Measurements from ENCODE around the gene TTLL5. TPM values are rescaled to one million over a fixed set of nuclear protein-coding genes. Genes with fewer than 3 reads are reported as not detected.
"Not testable (repeated sequence)": the region's sequence is repeated elsewhere in the genome, so short reads cannot be mapped to it uniquely, and the experiment has no call there.

Gene TTLL5
- total RNA-seq, 1 donor from 2014 or later: 45.2 TPM

DNA sequence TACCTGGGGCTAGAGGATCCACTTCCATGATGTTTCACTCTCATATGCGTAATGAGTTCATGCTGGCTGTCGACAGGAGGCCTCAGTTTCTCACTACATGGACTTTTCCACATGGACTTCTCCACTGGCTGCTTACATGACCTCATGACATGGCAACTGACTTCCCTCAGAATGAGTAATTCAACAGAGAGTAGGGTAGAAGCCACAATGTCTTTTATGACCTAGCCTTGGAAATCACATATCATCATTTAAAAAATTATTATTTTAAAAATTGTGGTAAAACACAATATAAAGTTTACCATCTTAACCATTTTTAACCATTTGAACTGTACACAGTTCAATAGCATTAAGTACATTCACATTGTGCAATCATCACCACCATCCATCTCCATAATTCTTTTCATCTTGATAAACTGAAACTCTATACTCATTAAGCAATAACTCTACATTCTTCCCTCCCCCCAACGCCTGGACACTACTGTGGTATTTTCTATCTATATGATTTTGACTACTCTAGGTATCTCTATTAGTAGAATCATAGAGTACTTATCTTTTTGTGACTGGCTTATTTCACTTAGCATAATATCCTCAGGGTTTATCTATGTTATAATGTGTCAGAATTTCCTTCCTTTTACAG lies 176.2 kb downstream of the TTLL5 start:
- peaks cover 16% of the 10 kb centered on the region for H3K36me3 Mint-ChIP-seq
- TF ChIP-seq, protein P1, sequence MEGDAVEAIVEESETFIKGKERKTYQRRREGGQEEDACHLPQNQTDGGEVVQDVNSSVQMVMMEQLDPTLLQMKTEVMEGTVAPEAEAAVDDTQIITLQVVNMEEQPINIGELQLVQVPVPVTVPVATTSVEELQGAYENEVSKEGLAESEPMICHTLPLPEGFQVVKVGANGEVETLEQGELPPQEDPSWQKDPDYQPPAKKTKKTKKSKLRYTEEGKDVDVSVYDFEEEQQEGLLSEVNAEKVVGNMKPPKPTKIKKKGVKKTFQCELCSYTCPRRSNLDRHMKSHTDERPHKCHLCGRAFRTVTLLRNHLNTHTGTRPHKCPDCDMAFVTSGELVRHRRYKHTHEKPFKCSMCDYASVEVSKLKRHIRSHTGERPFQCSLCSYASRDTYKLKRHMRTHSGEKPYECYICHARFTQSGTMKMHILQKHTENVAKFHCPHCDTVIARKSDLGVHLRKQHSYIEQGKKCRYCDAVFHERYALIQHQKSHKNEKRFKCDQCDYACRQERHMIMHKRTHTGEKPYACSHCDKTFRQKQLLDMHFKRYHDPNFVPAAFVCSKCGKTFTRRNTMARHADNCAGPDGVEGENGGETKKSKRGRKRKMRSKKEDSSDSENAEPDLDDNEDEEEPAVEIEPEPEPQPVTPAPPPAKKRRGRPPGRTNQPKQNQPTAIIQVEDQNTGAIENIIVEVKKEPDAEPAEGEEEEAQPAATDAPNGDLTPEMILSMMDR (IDR thresholded peaks at IDR 0.05; ENCODE audit: unreplicated experiment): no peak
- no peaks in the 10 kb centered on the region for H3K27me3 Mint-ChIP-seq (ENCODE audit: low read depth)
- no peak overlapping the region for H3K27ac Mint-ChIP-seq
- no peak for DNase-seq (ENCODE audit: low spot score in 2 of 2, unreplicated experiment in 2 of 2)
- H3K4me3 Mint-ChIP-seq: no peak overlapping the region
- H3K4me1 Mint-ChIP-seq: peaks cover 43% of the 10 kb centered on the region
- H3K9me3 Mint-ChIP-seq: peaks cover 4% of the 10 kb centered on the region

DNA sequence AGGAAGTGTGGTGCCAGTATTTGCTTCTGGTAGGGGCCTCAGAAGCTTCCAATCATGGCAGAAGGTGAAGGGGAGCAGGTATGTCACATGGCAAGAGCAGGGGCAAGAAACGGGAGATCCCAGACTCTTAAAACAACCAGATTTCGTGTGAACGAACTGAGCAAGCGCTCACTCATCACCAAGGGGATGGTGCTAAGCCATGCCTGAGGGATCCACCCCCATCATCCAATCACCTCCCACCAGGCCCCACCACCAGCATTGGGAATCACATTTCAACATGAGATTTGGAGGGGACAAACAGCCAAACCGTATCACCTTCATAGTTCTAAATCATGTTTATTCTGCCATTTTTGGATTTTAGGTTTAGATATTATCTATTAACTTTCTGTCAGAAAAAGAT lies 179.9 kb downstream of the TTLL5 start:
- Mint-ChIP-seq H3K27me3 (ENCODE audit: low read depth) (no peaks in the 10 kb centered on the region), H3K36me3 (peaks cover 17% of the 10 kb centered on the region), H3K4me1 (peaks cover 26% of the 10 kb centered on the region), H3K4me3 (no peak overlapping the region), H3K27ac (no peak overlapping the region), H3K9me3 (peaks cover 4% of the 10 kb centered on the region)
- TF ChIP-seq, protein P1 (IDR thresholded peaks at IDR 0.05; ENCODE audit: unreplicated experiment): no peak
- no peak for DNase-seq (ENCODE audit: low spot score in 2 of 2, unreplicated experiment in 2 of 2)

DNA sequence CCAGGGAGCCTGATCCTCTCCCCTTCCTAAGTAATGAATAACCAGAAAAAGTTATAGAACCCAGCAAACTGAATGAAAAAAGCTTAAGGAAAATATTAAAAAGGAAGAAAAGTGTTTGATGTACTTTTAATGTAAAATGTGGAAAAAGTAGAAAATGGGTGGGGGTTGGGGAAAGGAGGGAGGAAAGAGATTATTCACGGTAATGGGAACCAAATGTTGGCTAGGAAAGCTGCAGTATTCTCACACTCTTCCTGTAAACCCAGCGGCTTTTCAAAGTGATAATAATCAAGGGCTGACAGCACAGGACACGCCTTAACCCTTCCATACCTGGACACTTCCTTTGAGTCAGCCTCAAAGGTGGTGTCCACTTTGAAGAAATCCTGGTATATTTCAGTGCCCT lies 181.5 kb downstream of the TTLL5 start:
- TF ChIP-seq, protein P1 (IDR thresholded peaks at IDR 0.05; ENCODE audit: unreplicated experiment): no peak
- no peak overlapping the region for H3K4me3 Mint-ChIP-seq
- H3K4me1 Mint-ChIP-seq: peaks cover 21% of the 10 kb centered on the region
- H3K9me3 Mint-ChIP-seq: peaks cover under 1% of the 10 kb centered on the region
- no peak for DNase-seq (ENCODE audit: low spot score in 2 of 2, unreplicated experiment in 2 of 2)
- H3K36me3 Mint-ChIP-seq: peaks cover 14% of the 10 kb centered on the region
- no peaks in the 10 kb centered on the region for H3K27me3 Mint-ChIP-seq (ENCODE audit: low read depth)
- H3K27ac Mint-ChIP-seq: peak overlapping the region; percentile 56

DNA sequence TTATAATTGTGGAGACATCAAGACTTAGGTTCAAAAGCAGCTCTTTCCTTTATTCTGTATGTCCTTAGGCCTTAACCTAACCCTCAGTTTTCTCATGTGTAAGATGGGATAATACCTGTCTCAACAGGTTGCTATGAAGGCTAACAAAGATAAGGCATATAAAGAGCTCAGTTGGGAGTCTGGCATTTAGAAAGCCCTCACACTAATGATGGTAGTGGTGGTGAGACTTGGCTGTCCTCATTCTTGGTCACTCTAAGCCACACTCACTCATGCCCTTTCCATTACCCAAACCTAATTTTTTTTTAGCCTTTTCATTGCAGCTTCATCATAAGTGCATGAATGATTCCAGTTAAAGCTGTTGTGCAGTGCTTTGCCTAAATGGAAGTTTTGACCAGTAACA lies 183.4 kb downstream of the TTLL5 start:
- Mint-ChIP-seq H3K4me3 (no peak overlapping the region), H3K27ac (no peak overlapping the region), H3K4me1 (peaks cover 21% of the 10 kb centered on the region), H3K9me3 (no peaks in the 10 kb centered on the region), H3K27me3 (ENCODE audit: low read depth) (no peaks in the 10 kb centered on the region), H3K36me3 (peaks cover 6% of the 10 kb centered on the region)
- no peak for DNase-seq (ENCODE audit: low spot score in 2 of 2, unreplicated experiment in 2 of 2)
- TF ChIP-seq, protein P1 (IDR thresholded peaks at IDR 0.05; ENCODE audit: unreplicated experiment): no peak

DNA sequence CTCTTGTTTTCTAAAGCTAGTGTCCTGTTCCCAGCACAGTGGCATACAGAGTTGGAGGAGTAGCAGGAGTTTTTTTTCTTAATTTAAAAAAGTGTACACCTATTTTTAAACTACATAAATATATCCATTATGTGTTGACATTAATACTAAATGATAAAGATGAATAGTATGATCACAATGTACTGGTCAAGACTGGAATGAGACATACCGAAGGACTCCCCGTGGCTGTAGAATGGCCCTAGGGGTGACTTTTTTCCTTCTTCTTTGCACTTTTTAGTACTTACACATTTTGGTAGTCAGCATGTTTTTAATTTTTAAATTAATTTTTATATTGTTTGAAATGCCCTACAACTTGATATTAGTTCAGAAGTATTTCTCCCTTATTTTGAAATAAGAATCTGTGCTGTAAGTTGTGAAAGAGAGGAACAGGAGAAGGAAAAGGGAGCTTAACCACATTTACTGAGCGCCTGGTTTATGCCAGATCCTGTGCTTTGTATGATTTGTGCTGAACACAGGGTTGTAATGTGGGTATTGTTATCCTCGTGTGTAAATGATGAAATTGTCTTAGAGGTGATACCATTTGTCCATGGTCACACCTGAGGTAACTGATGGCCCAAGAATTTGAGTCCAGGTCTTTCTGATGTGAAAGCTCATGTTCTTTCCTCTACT lies 184.2 kb downstream of the TTLL5 start:
- no peak overlapping the region for H3K27ac Mint-ChIP-seq
- H3K4me3 Mint-ChIP-seq: no peak overlapping the region
- H3K27me3 Mint-ChIP-seq (ENCODE audit: low read depth): no peaks in the 10 kb centered on the region
- H3K36me3 Mint-ChIP-seq: peaks cover 4% of the 10 kb centered on the region
- no peaks in the 10 kb centered on the region for H3K9me3 Mint-ChIP-seq
- H3K4me1 Mint-ChIP-seq: peaks cover 21% of the 10 kb centered on the region
- DNase-seq (ENCODE audit: low spot score in 2 of 2, unreplicated experiment in 2 of 2): no peak
- TF ChIP-seq, protein P1 (IDR thresholded peaks at IDR 0.05; ENCODE audit: unreplicated experiment): no peak

DNA sequence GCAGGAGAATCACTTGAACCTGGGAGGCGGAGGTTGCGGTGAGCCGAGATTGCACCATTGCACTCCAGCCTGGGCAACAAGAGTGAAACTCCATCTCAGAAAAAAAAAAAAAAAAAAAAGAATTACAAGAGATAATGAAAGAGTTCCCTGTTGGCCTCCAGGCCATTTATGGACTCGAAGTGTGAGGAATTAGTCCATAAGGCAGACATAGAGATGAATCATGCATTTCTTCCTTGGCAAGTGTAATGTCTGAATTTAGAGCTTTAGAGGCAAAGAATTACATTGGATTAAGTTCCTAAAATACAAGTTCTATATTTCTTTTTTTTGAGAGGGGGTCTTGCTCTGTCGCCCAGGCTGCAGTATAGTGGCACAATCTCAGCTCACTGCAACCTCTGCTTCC lies 185.6 kb downstream of the TTLL5 start:
- not testable (repeated sequence) for H3K27ac Mint-ChIP-seq; DNase-seq (ENCODE audit: low spot score in 2 of 2, unreplicated experiment in 2 of 2); H3K4me3 Mint-ChIP-seq; H3K27me3 Mint-ChIP-seq (ENCODE audit: low read depth); H3K36me3 Mint-ChIP-seq; H3K9me3 Mint-ChIP-seq
- peaks cover 17% of the 10 kb centered on the region for H3K4me1 Mint-ChIP-seq

Measured in mesothelial cell of epicardium (in vitro differentiated cells).